Neural progenitor cell (in vitro differentiated cells): ENCODE data around the gene NKD1. TPM values are rescaled to one million over a fixed set of nuclear protein-coding genes. Genes with fewer than 3 reads are reported as not detected.

Experiments used
- DNase-seq: peaks from one replicate; pipeline ENCODE4 v3.0.0-alpha.2; 2016; ENCODE audit warnings: low spot score
- H2AFZ ChIP-seq: fragments of 200-600 bp; sonication (generic); replicated peaks from 2 replicates; pipeline ENCODE4 v1.6.1; 2016; ENCODE audit warnings: antibody characterized with exemption
- H3F3A ChIP-seq: fragments of 200-600 bp; sonication (generic); 2 replicates; pipeline ENCODE4 v1.6.1; 2016; ENCODE audit warnings: antibody characterized with exemption, low read depth
- H3K27ac ChIP-seq: fragments of 200-600 bp; sonication (generic); 2 replicates; pipeline ENCODE4 v1.5.1; 2016; ENCODE audit warnings: mild to moderate bottlenecking
- H3K27me3 ChIP-seq: fragments of 200-600 bp; sonication (generic); 2 replicates; pipeline ENCODE4 v1.6.1; 2016; ENCODE audit warnings: mild to moderate bottlenecking, moderate library complexity
- H3K36me3 ChIP-seq: fragments of 200-600 bp; sonication (generic); 2 replicates; pipeline ENCODE4 v1.5.1; 2016
- H3K4me1 ChIP-seq: fragments of 200-600 bp; sonication (generic); 2 replicates; pipeline ENCODE4 v1.6.1; 2016; ENCODE audit warnings: mixed run types
- H3K4me2 ChIP-seq: fragments of 200-600 bp; sonication (generic); 2 replicates; pipeline ENCODE4 v1.6.1; 2016
- H3K4me3 ChIP-seq: fragments of 200-600 bp; sonication (generic); 2 replicates; pipeline ENCODE4 v1.5.1; 2016
- H3K79me2 ChIP-seq: fragments of 200-600 bp; sonication (generic); 2 replicates; pipeline ENCODE4 v1.6.1; 2016; ENCODE audit warnings: low read depth
- H3K9ac ChIP-seq: fragments of 200-600 bp; sonication (generic); 2 replicates; pipeline ENCODE4 v1.6.1; 2016
- H3K9me3 ChIP-seq: fragments of 200-600 bp; sonication (generic); 2 replicates; pipeline ENCODE4 v1.5.1; 2016; ENCODE audit warnings: low read depth
- H4K20me1 ChIP-seq: fragments of 200-600 bp; sonication (generic); 2 replicates; pipeline ENCODE4 v1.6.1; 2016; ENCODE audit warnings: low read depth
- H3K27ac Mint-ChIP-seq: 3 replicates; pipeline ENCODE4 v1.8.0; 2021; ENCODE audit warnings: mixed read lengths
- H3K27me3 Mint-ChIP-seq: 2 replicates; pipeline ENCODE4 v1.8.0; 2022; ENCODE audit warnings: low read depth, mild to moderate bottlenecking, inconsistent platforms, moderate library complexity, mixed read lengths; ENCODE audit not compliant: insufficient read depth
- H3K36me3 Mint-ChIP-seq: 3 replicates; pipeline ENCODE4 v1.8.0; 2021; ENCODE audit warnings: mixed read lengths
- H3K4me1 Mint-ChIP-seq: 3 replicates; pipeline ENCODE4 v1.8.0; 2021; ENCODE audit warnings: mixed read lengths
- H3K4me3 Mint-ChIP-seq: 3 replicates; pipeline ENCODE4 v1.8.0; 2021; ENCODE audit warnings: mild to moderate bottlenecking, moderate library complexity, mixed read lengths
- H3K9me3 Mint-ChIP-seq: 3 replicates; pipeline ENCODE4 v1.8.0; 2020; ENCODE audit warnings: mixed read lengths
- CTCF ChIP-seq: fragments of 200-600 bp; sonication (generic); IDR thresholded peaks from 2 replicates; pipeline ENCODE4 v1.5.1; 2017; ENCODE audit warnings: antibody characterized with exemption, mild to moderate bottlenecking
- EZH2 ChIP-seq: fragments of 200-600 bp; sonication (generic); IDR thresholded peaks from 2 replicates; pipeline ENCODE4 v1.6.1; 2017; ENCODE audit warnings: antibody characterized with exemption, mild to moderate bottlenecking, moderate library complexity
- EZH2phosphoT487 ChIP-seq: fragments of 200-600 bp; sonication (generic); IDR thresholded peaks from 2 replicates; pipeline ENCODE4 v1.6.1; 2017; ENCODE audit warnings: antibody characterized with exemption
- total RNA-seq: library from RNA; depleted of rRNA; stranded (reverse); fragments of >200 nt; gene quantifications from 2 replicates; pipeline ENCODE4 v1.2.3, GENCODE V29; 2015; ENCODE audit warnings: low replicate concordance

Gene NKD1
- total RNA-seq, 1 donor from 2014 or later = 5.3 TPM

DNA sequence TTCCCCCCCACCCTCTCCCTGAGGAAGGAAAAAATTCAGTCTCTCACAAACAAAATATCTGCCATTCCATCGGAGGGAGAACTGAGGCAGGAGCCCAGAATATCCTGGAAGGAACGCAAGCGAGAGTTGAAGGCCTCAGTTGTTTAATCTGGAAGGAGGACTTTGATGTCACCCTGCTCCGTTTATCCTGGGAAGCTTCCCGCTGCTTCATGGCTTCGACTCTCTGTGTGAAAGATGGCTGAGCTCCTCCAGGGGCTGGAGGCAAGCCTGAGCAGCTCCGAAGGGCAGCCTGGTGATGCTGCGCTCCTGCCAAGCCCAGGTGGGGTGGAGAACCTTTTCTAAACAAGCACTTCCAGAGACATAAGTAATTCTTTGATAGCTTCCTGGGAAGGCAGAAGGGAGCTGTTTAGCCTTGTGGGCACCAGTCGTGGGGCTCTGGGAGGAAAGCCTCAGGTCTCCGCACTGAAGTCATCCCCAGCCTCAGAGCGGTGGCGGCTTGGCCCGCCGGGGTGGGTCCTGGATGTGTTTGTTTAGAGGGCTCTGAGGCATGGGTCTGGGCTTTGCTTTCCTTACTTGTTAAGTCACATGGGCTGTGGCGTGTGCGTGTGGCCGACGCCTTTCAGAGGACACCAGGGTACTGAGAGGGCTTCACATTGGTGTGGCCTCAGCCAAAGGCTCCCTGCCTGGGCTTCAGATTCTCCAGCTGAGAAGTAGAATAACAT lies 7.9 kb downstream of the NKD1 start:
- Mint-ChIP-seq H3K4me3 (no peak overlapping the region), H3K27me3 (peaks cover 4% of the 10 kb centered on the region), H3K4me1 (peaks cover 20% of the 10 kb centered on the region), H3K9me3 (peaks cover 10% of the 10 kb centered on the region), H3K36me3 (peaks cover 65% of the 10 kb centered on the region), H3K27ac (no peak overlapping the region)
- Histone ChIP-seq H3F3A (no peaks in the 10 kb centered on the region), H3K9ac (no peak overlapping the region), H3K9me3 (no peaks in the 10 kb centered on the region), H3K36me3 (no peaks in the 10 kb centered on the region), H2AFZ (no peak overlapping the region), H3K79me2 (no peaks in the 10 kb centered on the region), H4K20me1 (no peaks in the 10 kb centered on the region), H3K4me1 (peaks cover 4% of the 10 kb centered on the region), H3K4me3 (no peak overlapping the region), H3K27me3 (no peaks in the 10 kb centered on the region), H3K4me2 (no peak overlapping the region), H3K27ac (no peak overlapping the region)
- DNase-seq = no peak
- no peak for TF ChIP-seq EZH2
- no peak for TF ChIP-seq EZH2phosphoT487
- no peak for TF ChIP-seq CTCF

DNA sequence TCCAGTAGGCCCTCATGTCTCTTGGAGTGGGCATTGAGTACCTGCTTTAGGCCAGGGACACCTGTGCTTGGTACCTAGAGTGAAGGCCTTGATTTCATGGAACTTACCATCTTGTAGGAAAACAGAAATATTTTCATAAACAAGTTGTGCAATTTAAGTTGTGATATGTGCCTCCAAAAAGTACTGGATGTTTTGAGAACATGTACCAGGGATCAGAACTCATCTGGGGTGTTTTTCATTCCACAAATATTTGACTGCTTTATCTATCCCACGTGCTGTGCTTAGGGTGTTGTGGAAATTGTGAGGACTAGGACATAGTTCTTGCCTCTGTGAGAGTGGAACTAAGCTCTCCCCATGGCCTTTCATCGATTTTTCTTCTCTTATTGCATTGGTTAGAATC lies 8.8 kb downstream of the NKD1 start:
- Histone ChIP-seq H2AFZ (no peak overlapping the region), H3K4me2 (no peak overlapping the region), H3K9ac (no peak overlapping the region), H3K4me3 (no peak overlapping the region), H4K20me1 (no peaks in the 10 kb centered on the region), H3K27me3 (no peaks in the 10 kb centered on the region), H3F3A (no peaks in the 10 kb centered on the region), H3K4me1 (no peaks in the 10 kb centered on the region), H3K36me3 (no peaks in the 10 kb centered on the region), H3K79me2 (no peaks in the 10 kb centered on the region), H3K9me3 (no peaks in the 10 kb centered on the region), H3K27ac (no peak overlapping the region)
- Mint-ChIP-seq H3K27ac (no peak overlapping the region), H3K9me3 (peaks cover 10% of the 10 kb centered on the region), H3K27me3 (peaks cover 4% of the 10 kb centered on the region), H3K36me3 (peaks cover 70% of the 10 kb centered on the region), H3K4me1 (peaks cover 11% of the 10 kb centered on the region), H3K4me3 (no peak overlapping the region)
- DNase-seq = no peak
- TF ChIP-seq EZH2phosphoT487 (no peak), CTCF (no peak), EZH2 (no peak)

DNA sequence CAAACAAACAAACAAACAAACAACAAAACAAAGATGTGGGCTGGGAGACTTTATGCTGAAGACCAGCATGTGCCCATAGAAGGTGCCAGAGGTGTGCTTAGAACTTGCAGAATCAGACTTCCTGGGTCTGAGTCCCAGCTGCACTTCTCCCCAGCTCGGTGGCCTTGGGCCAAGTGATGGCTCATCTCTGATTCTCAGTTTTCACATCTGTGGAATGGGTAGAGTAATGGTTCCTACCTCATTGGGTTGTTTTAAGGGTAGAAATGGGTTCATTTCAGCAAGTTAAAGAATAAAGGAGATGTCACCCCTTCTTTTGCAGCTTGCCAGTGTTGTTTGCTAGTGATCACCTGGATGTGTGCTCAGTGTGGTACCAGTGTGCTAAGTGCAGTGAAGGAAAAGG lies 10.7 kb downstream of the NKD1 start:
- no peak for TF ChIP-seq EZH2phosphoT487
- no peak for TF ChIP-seq CTCF
- no peak for TF ChIP-seq EZH2
- Mint-ChIP-seq H3K4me3 (no peak overlapping the region), H3K36me3 (peaks cover 60% of the 10 kb centered on the region), H3K27ac (no peak overlapping the region), H3K4me1 (peaks cover 2% of the 10 kb centered on the region), H3K27me3 (peaks cover 4% of the 10 kb centered on the region), H3K9me3 (peaks cover 10% of the 10 kb centered on the region)
- H4K20me1 ChIP-seq = no peaks in the 10 kb centered on the region
- no peak overlapping the region for H3K4me3 ChIP-seq
- no peaks in the 10 kb centered on the region for H3K79me2 ChIP-seq
- H3K4me1 ChIP-seq = no peaks in the 10 kb centered on the region
- DNase-seq = no peak
- H3F3A ChIP-seq = no peaks in the 10 kb centered on the region
- H3K27me3 ChIP-seq = no peaks in the 10 kb centered on the region
- H3K9ac ChIP-seq = no peak overlapping the region
- H3K36me3 ChIP-seq = no peaks in the 10 kb centered on the region
- no peak overlapping the region for H3K27ac ChIP-seq
- no peak overlapping the region for H3K4me2 ChIP-seq
- no peak overlapping the region for H2AFZ ChIP-seq
- H3K9me3 ChIP-seq = no peaks in the 10 kb centered on the region
